Measurements from ENCODE around the gene UBE2V1. TPM values are rescaled to one million over a fixed set of nuclear protein-coding genes. Genes with fewer than 3 reads are reported as not detected.

The UBE2V1 gene
- polyA plus RNA-seq, 2 of the 4 experiments (the other 2 are of a cell fraction) = 129 to 141 TPM

GRCh38 chr20:50129662-50130355 lies 16.9 kb upstream of the UBE2V1 start:
- Histone ChIP-seq H3K4me3 (no peak overlapping the region), H3K4me1 (peaks cover 47% of the 10 kb centered on the region), H3K27ac (no peak overlapping the region), H3K9me3 (no peaks in the 10 kb centered on the region), H3K4me2 (no peak overlapping the region)
- TF ChIP-seq NR3C1 (IDR thresholded peaks at IDR 0.05) (no peak), ATOH8 (CRISPR knock-in tag; IDR thresholded peaks at IDR 0.05; ENCODE audit: low read depth) (no peak), RFX5 (IDR thresholded peaks at IDR 0.05) (no peak), POLR2AphosphoS2 (conservative IDR thresholded peaks at IDR 0.05; ENCODE audit: low read length) (0 out of 2 replicates have a peak, but pooled peaks have one; percentile 47), REST (IDR thresholded peaks at IDR 0.05) (no peak), HES2 (IDR thresholded peaks at IDR 0.05) (no peak), USF2 (IDR thresholded peaks at IDR 0.05) (peak; percentile 94), FOXS1 (CRISPR knock-in tag; IDR thresholded peaks at IDR 0.05) (no peak), CBX2 (IDR thresholded peaks at IDR 0.05; ENCODE audit: borderline replicate concordance, low read depth) (no peak)
- ATAC-seq (peak; percentile 56 to 69; a peak in 4 of 6 replicates), DNase-seq (ENCODE audit: low read depth in 1 of 2, low spot score in 1 of 2) (peak; percentile 64 to 69), FAIRE-seq (no peak)
- CTCF ChIA-PET = interaction anchor here (2.2 to 31.2 kb wide), 4 partner anchors 10 to 49 kb away, joined by 10 to 1085 read pairs (median 142); partner anchors contain the start of genes CEBPB and PEDS1
- POLR2A ChIA-PET = no interaction called here
- WGBS (ENCODE audit: missing lambda C conversion rate) = 93% methylated on average over 12 of the region's 13 CpGs

- no peak for TF ChIP-seq NR3C1 (IDR thresholded peaks at IDR 0.05)
- FAIRE-seq = no peak
- WGBS (ENCODE audit: missing lambda C conversion rate) = 89% methylated on average over 8 of the region's 8 CpGs
- no peak overlapping the region for H3K27ac ChIP-seq
- no peak overlapping the region for H3K4me2 ChIP-seq
- H3K4me1 ChIP-seq = peaks cover 45% of the 10 kb centered on the region
- POLR2A ChIA-PET = interaction anchor here (1.3 kb wide), 1 partner anchor 13 kb away, joined by 4 read pairs; no protein-coding TSS in a partner anchor
- no peak for ATAC-seq
- no peak for DNase-seq (ENCODE audit: low read depth in 1 of 2, low spot score in 1 of 2)
- H3K9me3 ChIP-seq = no peaks in the 10 kb centered on the region
- H3K4me3 ChIP-seq = no peak overlapping the region
- CTCF ChIA-PET = interaction anchor here (0.8 to 31.2 kb wide), 5 partner anchors 8 to 148 kb away, joined by 3 to 1085 read pairs (median 123); partner anchors contain the start of genes CEBPB and PEDS1
Measured at GRCh38 chr20:50128520-50128905, 15.6 kb upstream of the UBE2V1 start.

GRCh38 chr20:50127587-50128519 lies 14.9 kb upstream of the UBE2V1 start:
- Histone ChIP-seq H3K4me2 (no peak overlapping the region), H3K4me1 (peaks cover 38% of the 10 kb centered on the region), H3K27ac (peak overlapping the region in 1 of 2 experiments; percentile 25; a peak in 1 of 6 replicates), H3K9me3 (no peaks in the 10 kb centered on the region), H3K4me3 (no peak overlapping the region)
- FAIRE-seq (no peak), DNase-seq (ENCODE audit: low read depth in 1 of 2, low spot score in 1 of 2) (no peak), ATAC-seq (no peak)
- ChIA-PET POLR2A (interaction anchor here (1.3 kb wide), 1 partner anchor 12 kb away, joined by 4 read pairs; no protein-coding TSS in a partner anchor), CTCF (interaction anchor here (1.5 to 31.2 kb wide), 6 partner anchors 8 to 337 kb away, joined by 4 to 1085 read pairs (median 66); partner anchors contain the start of genes CEBPB, PEDS1 and UBE2V1)
- 86% methylated on average over 26 of the region's 28 CpGs for WGBS (ENCODE audit: missing lambda C conversion rate)
- TF ChIP-seq RNF2 (IDR thresholded peaks at IDR 0.05; ENCODE audit: borderline replicate concordance, low read depth) (no peak), E2F6 (IDR thresholded peaks at IDR 0.05; ENCODE audit: borderline replicate concordance, low read depth) (no peak), KDM1A (IDR thresholded peaks at IDR 0.05; ENCODE audit: low read depth) (no peak), REST (IDR thresholded peaks at IDR 0.05) (no peak), CEBPB (IDR thresholded peaks at IDR 0.05) (no peak), ATOH8 (CRISPR knock-in tag; IDR thresholded peaks at IDR 0.05; ENCODE audit: low read depth) (no peak), HOXB13 (CRISPR knock-in tag; IDR thresholded peaks at IDR 0.05; ENCODE audit: low read depth) (no peak), ZFP36 (IDR thresholded peaks at IDR 0.05; ENCODE audit: borderline replicate concordance, partially characterized antibody) (no peak)
